OCI-LY1 (cell line): Measurements from ENCODE around the gene COPRS.

Experiments used
- H2AFZ ChIP-seq: fragments of 200-600 bp; sonication (generic), shearing (Covaris generic); 2 replicates; pipeline ENCODE4 v1.6.0; 2014; ENCODE audit warnings: antibody characterized with exemption, mild to moderate bottlenecking, low read length
- H3F3A ChIP-seq: fragments of 200-600 bp; sonication (generic), shearing (Covaris generic); 2 replicates; pipeline ENCODE4 v1.6.0; 2014; ENCODE audit warnings: mild to moderate bottlenecking, antibody characterized with exemption, low read length, moderate library complexity; ENCODE audit not compliant: insufficient read depth
- H3K27ac ChIP-seq: fragments of 200-600 bp; sonication (generic); 2 replicates; pipeline ENCODE4 v1.5.1; 2014; ENCODE audit warnings: low read length, mixed run types, mild to moderate bottlenecking, low read depth; ENCODE audit not compliant: poor library complexity, severe bottlenecking
- H3K27me3 ChIP-seq: fragments of 200-600 bp; sonication (generic); 2 replicates; pipeline ENCODE4 v1.6.0; 2014; ENCODE audit warnings: antibody characterized with exemption, mild to moderate bottlenecking, low read length, moderate library complexity; ENCODE audit not compliant: insufficient read depth
- H3K36me3 ChIP-seq: fragments of 200-600 bp; sonication (generic); 2 replicates; pipeline ENCODE4 v1.6.1; 2014; ENCODE audit warnings: mild to moderate bottlenecking, antibody characterized with exemption, low read length, moderate library complexity, mixed read lengths; ENCODE audit not compliant: insufficient read depth
- H3K4me1 ChIP-seq: fragments of 200-600 bp; sonication (generic); 2 replicates; pipeline ENCODE4 v1.5.1; 2014; ENCODE audit warnings: mild to moderate bottlenecking, low read length, moderate library complexity; ENCODE audit not compliant: insufficient read depth, severe bottlenecking
- H3K4me2 ChIP-seq: fragments of 200-600 bp; sonication (generic), shearing (Covaris generic); 2 replicates; pipeline ENCODE4 v1.6.1; 2014; ENCODE audit warnings: low read length
- H3K4me3 ChIP-seq: fragments of 200-600 bp; sonication (generic); 2 replicates; pipeline ENCODE4 v1.5.1; 2014; ENCODE audit warnings: low read length, low read depth, mild to moderate bottlenecking, mixed read lengths; ENCODE audit not compliant: poor library complexity, severe bottlenecking
- H3K79me2 ChIP-seq: fragments of 200-600 bp; shearing (Covaris generic); 2 replicates; pipeline ENCODE4 v1.6.1; 2016; ENCODE audit warnings: mixed run types, low read length, mixed read lengths; ENCODE audit not compliant: insufficient read depth
- H3K9ac ChIP-seq: fragments of 200-600 bp; sonication (generic), shearing (Covaris generic); 2 replicates; pipeline ENCODE4 v1.6.1; 2014; ENCODE audit warnings: mild to moderate bottlenecking, low read length, mixed read lengths
- H3K9me2 ChIP-seq: fragments of 200-600 bp; sonication (generic), shearing (Covaris generic); 2 replicates; pipeline ENCODE4 v1.6.1; 2014; ENCODE audit warnings: low read depth, mild to moderate bottlenecking, low read length, mixed read lengths
- H3K9me3 ChIP-seq: fragments of 200-600 bp; shearing (Covaris generic); 2 replicates; pipeline ENCODE4 v1.6.1; 2014; ENCODE audit warnings: low read length, mixed read lengths
- H4K20me1 ChIP-seq: fragments of 200-600 bp; sonication (generic), shearing (Covaris generic); 2 replicates; pipeline ENCODE4 v1.6.0; 2016; ENCODE audit warnings: mild to moderate bottlenecking, low read length; ENCODE audit not compliant: insufficient read depth
- EZH2 ChIP-seq: fragments of 200-600 bp; sonication (generic), shearing (Covaris generic); IDR thresholded peaks from 2 replicates; pipeline ENCODE4 v1.8.0; 2017; ENCODE audit warnings: borderline replicate concordance, mixed run types, mild to moderate bottlenecking, antibody characterized with exemption, low read length, moderate library complexity, mixed read lengths
- TF ChIP-seq, protein P1 (sequence below): fragments of 200-600 bp; sonication (generic), shearing (Covaris generic); IDR thresholded peaks from 2 replicates; pipeline ENCODE4 v1.5.1; 2017; ENCODE audit warnings: mild to moderate bottlenecking, antibody characterized with exemption, low read length, moderate library complexity, mixed read lengths

COPRS gene

DNA sequence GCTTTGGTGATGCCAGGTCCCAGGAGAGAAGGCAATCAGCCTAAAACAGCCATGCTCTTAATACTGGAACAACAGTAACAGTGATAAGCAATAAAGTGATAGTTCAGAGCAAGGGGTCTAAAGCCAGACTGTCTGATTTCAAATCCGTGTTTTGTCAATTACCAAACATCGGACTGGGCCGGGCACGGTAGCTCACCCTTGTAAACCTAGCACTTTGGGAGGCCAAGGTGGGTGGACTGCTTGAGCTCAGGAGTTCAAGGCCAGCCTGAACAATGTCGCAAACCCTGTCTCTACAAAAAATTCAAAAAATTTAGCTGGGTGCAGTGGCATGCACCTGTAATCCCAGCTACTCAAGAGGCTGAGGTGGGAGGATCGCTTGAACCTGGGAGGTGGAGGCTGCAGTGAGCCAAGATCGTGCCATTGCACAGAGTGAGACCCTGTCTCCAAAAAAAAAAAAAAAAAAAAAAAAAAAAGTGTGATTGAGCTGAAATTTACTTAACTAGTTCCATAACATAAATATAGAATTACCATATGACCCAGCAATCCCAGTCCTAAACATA lies 5.1 kb downstream of the COPRS start:
- Histone ChIP-seq H3K27me3 (no peaks in the 10 kb centered on the region), H3K4me2 (no peak overlapping the region), H3K9me3 (no peaks in the 10 kb centered on the region), H3K36me3 (peaks cover 12% of the 10 kb centered on the region), H3K79me2 (no peaks in the 10 kb centered on the region), H3K4me3 (no peak overlapping the region), H3K9me2 (no peaks in the 10 kb centered on the region), H2AFZ (no peak overlapping the region), H4K20me1 (no peaks in the 10 kb centered on the region), H3F3A (no peaks in the 10 kb centered on the region), H3K9ac (no peak overlapping the region), H3K27ac (no peak overlapping the region), H3K4me1 (peaks cover 14% of the 10 kb centered on the region)
- TF ChIP-seq, protein P1, sequence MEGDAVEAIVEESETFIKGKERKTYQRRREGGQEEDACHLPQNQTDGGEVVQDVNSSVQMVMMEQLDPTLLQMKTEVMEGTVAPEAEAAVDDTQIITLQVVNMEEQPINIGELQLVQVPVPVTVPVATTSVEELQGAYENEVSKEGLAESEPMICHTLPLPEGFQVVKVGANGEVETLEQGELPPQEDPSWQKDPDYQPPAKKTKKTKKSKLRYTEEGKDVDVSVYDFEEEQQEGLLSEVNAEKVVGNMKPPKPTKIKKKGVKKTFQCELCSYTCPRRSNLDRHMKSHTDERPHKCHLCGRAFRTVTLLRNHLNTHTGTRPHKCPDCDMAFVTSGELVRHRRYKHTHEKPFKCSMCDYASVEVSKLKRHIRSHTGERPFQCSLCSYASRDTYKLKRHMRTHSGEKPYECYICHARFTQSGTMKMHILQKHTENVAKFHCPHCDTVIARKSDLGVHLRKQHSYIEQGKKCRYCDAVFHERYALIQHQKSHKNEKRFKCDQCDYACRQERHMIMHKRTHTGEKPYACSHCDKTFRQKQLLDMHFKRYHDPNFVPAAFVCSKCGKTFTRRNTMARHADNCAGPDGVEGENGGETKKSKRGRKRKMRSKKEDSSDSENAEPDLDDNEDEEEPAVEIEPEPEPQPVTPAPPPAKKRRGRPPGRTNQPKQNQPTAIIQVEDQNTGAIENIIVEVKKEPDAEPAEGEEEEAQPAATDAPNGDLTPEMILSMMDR, result no peak
- TF ChIP-seq EZH2, result no peak

DNA sequence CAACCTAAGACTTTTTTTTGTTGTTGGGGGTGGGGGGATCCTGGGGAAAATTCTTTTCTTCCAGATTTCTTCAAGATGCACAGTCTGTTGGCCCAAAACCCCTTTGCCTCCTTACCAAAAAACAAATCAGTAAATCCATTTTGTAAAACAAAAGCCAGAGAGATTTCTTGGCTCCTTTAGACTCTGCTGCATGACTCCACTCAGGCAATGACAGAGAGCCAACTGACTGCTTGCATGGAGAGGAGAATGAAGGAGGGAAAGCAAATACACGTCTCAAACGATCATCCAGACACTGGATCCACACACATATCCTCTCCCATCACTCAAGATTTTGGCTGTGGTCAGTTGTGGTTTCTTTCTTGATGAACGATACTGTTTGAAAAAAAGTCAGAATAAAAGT lies 13.8 kb downstream of the COPRS start:
- Histone ChIP-seq H3K4me3 (no peak overlapping the region), H4K20me1 (no peaks in the 10 kb centered on the region), H3K4me2 (no peak overlapping the region), H3K27ac (no peak overlapping the region), H3K9me2 (no peaks in the 10 kb centered on the region), H3K36me3 (no peaks in the 10 kb centered on the region), H3K9me3 (no peaks in the 10 kb centered on the region), H3K27me3 (no peaks in the 10 kb centered on the region), H2AFZ (no peak overlapping the region), H3K9ac (no peak overlapping the region), H3F3A (no peaks in the 10 kb centered on the region), H3K4me1 (peaks cover 9% of the 10 kb centered on the region), H3K79me2 (no peaks in the 10 kb centered on the region)
- no peak for TF ChIP-seq EZH2

DNA sequence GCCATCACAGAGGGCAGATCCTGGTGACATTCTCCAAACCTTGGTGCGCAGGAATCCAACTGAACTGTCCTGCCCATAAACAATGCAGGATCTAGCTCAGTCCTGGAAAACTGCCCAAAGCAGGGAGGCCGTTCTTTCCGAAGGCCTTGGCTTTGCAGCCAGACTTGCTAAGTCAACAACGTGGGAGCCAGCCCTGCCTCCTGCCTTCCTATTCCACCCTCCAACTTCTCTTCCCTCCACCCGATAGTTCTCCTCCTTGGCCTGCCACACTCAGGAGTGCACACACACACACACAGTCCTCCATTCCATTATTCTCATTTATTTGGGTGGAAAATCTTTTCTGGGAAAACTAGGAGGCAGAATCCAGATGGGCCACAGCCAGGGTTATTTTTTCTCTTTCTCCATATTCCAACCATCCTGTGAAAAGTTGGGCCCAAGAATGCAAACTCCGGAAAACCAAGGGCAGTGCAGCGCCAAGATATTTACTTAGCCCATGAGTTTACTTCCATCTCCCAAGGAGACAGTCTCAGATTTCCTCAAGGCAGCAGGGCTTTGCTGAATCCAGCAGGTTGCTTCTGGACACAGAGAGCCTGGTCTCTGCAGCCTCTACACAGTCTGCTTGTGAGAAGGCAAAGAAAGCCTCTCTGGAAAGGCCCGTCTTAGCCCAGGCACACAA lies 15.8 kb downstream of the COPRS start:
- Histone ChIP-seq H3K4me3 (no peak overlapping the region), H3K9me3 (no peaks in the 10 kb centered on the region), H3K9ac (no peak overlapping the region), H2AFZ (no peak overlapping the region), H3K27me3 (no peaks in the 10 kb centered on the region), H3F3A (no peaks in the 10 kb centered on the region), H4K20me1 (no peaks in the 10 kb centered on the region), H3K79me2 (no peaks in the 10 kb centered on the region), H3K4me1 (peaks cover 9% of the 10 kb centered on the region), H3K36me3 (no peaks in the 10 kb centered on the region), H3K9me2 (no peaks in the 10 kb centered on the region), H3K4me2 (no peak overlapping the region), H3K27ac (no peak overlapping the region)
- TF ChIP-seq EZH2, result no peak
- TF ChIP-seq, protein P1, result no peak
